GM18870 (cell line): Measurements from ENCODE around the gene TAF11L14.
"Not testable (repeated sequence)": the region's sequence is repeated elsewhere in the genome, so short reads cannot be mapped to it uniquely, and the experiment has no call there.

Experiments
- ATAC-seq: cut with Tn5 transposase; IDR thresholded peaks from one replicate; pipeline ENCODE4 v1.9.1; 2021; ENCODE audit warnings: moderate library complexity; ENCODE audit not compliant: unreplicated experiment

Gene TAF11L14

DNA sequence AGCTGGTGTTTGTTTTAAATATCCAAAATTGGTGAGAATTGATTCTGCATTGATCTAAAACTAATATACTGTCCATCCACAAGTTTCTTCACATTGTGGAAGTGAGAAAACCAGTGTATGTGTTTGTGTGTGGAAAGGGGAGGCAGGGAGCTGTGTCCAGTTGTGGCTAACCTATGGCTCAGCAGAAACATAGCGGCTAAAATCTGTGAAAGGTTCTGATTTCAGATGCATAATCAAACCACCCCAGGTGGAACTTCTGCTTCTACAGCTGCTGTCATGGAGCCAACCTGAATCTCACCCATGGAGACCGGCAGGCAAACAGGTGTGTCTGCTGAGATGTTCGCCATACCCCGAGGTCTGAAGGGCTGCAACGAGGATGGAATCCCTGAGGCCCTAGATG is at the start of gene TAF11L14:
Gene TAF11L14, plus strand, starts transcription at position 301 of the 400 bp plus-strand sequence.
- ATAC-seq, result no peak

DNA sequence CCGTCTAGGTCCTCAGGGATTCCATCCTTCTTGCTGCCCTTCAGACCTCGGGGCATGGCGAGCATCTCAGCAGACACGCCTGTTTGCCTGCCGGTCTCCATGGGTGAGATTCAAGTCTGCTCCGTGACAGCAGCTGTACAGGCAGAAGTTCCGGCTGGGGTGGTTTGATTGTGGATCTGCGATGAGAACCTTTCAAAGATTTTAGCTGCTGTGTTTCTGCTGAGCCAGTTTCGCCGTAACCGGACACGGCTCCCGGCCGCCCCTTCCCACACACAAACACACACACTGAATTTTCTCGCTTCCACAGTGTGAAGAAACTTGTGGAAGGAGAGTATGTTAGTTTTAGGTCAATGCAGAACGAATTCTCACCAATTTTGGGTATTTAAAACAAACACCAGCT is 48.6 kb upstream of the TAF11L14 start, which contains the start of gene TAF11L7:
Gene TAF11L7, minus strand, starts transcription at position 101 of the 400 bp plus-strand sequence.
- ATAC-seq, result not testable (repeated sequence)

DNA sequence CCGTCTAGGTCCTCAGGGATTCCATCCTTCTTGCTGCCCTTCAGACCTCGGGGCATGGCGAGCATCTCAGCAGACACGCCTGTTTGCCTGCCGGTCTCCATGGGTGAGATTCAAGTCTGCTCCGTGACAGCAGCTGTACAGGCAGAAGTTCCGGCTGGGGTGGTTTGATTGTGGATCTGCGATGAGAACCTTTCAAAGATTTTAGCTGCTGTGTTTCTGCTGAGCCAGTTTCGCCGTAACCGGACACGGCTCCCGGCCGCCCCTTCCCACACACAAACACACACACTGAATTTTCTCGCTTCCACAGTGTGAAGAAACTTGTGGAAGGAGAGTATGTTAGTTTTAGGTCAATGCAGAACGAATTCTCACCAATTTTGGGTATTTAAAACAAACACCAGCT is 43.4 kb upstream of the TAF11L14 start, which contains the start of gene TAF11L8:
Gene TAF11L8, minus strand, starts transcription at position 101 of the 400 bp plus-strand sequence.
- not testable (repeated sequence) for ATAC-seq

DNA sequence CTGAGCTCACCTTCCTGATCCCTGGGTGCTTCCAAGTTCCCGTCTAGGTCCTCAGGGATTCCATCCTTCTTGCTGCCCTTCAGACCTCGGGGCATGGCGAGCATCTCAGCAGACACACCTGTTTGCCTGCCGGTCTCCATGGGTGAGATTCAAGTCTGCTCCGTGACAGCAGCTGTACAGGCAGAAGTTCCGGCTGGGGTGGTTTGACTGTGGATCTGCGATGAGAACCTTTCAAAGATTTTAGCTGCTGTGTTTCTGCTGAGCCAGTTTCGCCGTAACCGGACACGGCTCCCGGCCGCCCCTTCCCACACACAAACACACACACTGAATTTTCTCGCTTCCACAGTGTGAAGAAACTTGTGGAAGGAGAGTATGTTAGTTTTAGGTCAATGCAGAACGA is 40.0 kb upstream of the TAF11L14 start, which contains the start of gene TAF11L9:
Gene TAF11L9, minus strand, starts transcription at position 140 of the 400 bp plus-strand sequence.
- ATAC-seq, result not testable (repeated sequence)

DNA sequence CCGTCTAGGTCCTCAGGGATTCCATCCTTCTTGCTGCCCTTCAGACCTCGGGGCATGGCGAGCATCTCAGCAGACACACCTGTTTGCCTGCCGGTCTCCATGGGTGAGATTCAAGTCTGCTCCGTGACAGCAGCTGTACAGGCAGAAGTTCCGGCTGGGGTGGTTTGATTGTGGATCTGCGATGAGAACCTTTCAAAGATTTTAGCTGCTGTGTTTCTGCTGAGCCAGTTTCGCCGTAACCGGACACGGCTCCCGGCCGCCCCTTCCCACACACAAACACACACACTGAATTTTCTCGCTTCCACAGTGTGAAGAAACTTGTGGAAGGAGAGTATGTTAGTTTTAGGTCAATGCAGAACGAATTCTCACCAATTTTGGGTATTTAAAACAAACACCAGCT is 36.5 kb upstream of the TAF11L14 start, which contains the start of gene TAF11L10:
Gene TAF11L10, minus strand, starts transcription at position 101 of the 400 bp plus-strand sequence.
- not testable (repeated sequence) for ATAC-seq

DNA sequence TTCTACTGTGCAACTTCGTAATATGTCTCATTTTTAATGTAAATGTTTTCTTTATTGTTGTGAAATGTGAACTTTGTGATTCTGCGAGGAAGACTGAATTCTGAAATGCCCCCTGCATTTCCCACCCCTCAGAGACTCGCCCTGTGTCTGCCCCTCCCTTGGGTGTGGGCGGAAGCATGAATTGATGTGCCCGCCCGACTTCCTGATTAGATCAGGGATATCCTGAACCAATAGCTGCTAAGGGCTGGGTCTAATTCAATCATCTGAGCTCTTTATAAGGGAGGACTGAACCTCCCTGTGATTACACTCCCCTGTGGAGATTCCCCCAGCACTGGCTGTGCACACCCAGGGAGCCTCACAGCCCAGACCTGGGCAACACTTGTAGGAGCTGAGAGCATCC is 30.4 kb upstream of the TAF11L14 start, which contains the start of gene TAF11L11:
Gene TAF11L11, plus strand, starts transcription at position 304 of the 400 bp plus-strand sequence.
- ATAC-seq, result not testable (repeated sequence)

DNA sequence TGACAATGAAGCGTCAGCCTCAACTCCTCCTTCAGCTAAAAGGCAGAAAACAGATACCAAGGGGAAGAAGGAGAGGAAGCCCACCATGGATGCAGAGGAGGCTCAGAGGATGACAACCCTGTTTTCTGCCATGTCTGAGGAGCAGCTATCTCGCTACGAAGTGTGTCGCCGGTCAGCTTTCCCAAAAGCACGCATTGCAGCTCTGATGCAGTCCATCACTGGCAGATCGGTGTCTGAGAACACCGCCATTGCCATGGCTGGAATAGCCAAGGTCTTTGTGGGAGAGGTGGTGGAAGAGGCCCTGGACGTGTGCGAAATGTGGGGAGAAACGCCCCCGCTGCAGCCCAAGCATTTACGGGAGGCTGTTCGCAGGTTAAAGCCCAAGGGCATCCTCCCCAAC is 29.3 kb upstream of the TAF11L14 start:
- no peak for ATAC-seq

DNA sequence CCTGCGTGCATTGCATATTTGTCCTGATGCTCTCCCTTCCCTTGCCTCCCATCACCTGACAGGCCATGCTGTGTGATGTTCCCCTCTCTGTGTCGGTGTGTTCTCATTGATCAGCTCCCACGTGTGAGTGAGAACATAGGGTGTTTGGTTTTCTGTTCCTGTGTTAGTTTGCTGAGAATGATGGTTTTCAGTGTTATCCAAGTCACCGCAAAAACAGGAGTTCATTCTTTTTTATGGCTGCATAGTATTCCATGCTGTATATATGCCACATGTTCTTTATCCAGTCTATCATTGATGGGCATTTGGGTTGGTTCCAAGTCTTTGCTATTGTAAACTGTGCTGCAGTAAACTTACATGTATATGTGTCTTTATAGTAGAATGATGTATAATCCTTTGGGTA is 26.8 kb upstream of the TAF11L14 start:
- ATAC-seq, result not testable (repeated sequence)

DNA sequence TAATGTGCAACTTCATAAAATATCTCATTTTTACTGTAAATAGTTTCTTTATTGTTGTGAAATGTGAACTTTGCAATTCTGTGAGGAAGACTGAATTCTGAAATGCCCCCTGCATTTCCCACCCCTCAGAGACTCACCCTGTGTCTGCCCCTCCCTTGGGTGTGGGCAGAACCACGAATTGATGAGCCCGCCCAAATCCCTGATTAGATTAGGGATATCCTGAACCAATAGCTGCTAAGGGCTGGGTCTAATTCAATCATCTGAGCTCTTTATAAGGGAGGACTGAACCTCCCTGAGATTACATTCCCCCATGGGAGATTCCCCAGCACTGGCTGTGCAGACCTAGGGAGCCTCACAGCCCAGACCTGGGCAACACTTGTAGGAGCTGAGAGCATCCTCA is 24.2 kb upstream of the TAF11L14 start, which contains the start of gene TAF11L12:
Gene TAF11L12, plus strand, starts transcription at position 301 of the 400 bp plus-strand sequence.
- ATAC-seq, result not testable (repeated sequence)

DNA sequence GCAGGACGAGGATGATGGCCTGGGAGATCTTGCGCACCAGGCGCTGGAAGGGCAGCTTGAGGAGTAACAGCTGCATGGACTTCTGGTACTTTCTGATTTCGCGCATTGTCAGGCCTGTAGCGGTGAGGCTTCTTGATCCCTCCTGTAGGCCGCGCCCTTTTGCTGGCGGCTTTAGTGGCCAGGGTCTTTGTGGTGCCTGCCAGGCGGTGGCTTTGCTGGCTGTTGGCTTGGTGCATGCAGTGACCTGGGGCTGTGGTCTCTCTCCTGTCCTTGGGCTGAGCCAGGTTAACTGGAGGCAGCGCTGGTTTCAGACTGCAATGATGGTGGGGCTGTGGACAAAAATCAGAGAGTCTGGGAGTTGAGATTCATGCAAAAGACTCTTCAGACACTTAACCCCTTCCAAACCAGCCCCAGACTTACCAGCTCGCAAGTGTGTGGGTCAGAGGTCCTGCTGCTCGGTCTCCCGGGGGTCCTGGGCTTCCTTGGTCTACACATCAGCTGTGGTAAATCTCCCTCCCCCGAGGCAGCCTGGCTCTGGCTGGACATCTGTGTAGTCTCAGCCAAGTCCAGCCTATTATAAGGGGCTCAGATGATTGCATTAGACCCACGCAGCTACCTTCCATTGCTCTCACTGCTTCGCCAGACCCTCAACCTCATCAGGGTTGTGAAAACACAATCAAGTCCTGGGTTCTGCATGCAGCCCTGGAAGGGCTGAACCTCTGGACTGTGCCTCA is 19.2 kb upstream of the TAF11L14 start:
- no peak for ATAC-seq

DNA sequence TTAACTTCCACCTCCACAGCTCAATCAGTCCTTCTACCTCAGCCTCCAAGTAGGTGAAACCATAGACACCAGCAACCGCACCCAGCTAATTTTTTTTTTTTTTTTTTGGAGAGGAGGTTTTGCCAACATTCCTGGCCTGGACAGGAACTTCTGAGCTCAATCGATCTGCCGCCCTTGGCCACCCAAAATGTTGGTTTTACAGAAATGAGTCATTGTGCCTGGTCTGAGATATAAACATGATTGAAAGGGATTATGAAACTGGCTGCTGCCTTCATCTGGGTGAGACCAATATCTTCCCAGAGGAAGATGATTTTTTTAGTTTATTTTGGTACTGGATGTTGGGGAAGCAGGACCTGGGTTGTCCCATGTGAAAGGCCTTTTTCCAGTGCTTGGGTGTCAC is 14.9 kb upstream of the TAF11L14 start:
- no peak for ATAC-seq

DNA sequence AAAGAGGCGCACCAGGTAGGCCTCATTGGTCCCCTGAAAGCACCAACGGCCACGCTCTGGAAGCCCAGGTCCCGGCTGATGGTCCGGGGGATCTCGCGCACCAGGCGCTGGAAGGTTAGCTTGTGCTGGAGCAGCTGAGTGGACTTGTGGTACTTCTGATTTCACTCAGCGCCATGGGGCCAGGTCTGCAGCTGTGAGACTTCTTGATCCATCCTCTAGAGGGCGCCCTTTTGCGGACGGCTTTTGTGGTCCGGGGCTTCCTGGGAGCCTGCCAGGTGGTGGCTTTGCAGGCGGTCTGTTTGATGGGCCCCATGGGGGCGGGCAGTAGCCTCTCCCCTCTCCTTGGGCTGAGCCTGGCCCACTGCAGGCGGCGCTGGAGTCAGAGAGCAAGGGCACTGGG is 13.6 kb upstream of the TAF11L14 start:
- no peak for ATAC-seq

DNA sequence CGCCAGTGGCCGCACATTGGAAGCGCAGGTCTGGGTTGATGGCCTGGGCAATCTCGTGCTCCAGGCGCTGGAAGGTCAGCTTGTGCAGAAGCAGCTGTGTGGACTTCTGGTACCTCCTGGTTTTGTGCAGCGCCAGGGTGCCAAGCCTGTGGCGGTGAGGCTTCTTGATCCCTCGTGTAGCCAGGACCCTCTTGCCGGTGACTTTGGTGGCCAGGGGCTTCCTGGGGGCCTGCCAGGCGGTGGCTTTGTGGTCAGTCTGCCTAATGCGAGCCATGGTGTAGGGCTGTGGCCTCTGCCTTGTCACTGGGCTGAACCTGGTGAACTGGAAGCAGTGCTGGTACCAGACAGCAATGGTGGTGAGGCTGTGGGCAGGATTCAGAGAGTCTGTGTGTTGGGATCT is 8.6 kb upstream of the TAF11L14 start:
- ATAC-seq, result no peak

DNA sequence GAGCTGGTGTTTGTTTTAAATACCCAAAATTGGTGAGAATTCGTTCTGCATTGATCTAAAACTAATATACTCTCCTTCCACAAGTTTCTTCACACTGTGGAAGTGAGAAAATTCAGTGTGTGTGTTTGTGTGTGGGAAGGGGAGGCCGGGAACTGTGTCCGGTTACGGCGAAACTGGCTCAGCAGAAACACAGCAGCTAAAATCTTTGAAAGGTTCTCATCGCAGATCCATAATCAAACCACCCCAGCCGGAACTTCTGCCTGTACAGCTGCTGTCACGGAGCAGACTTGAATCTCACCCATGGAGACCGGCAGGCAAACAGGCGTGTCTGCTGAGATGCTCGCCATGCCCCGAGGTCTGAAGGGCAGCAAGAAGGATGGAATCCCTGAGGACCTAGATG is 2.5 kb upstream of the TAF11L14 start, which contains the start of gene TAF11L13:
Gene TAF11L13, plus strand, starts transcription at position 301 of the 400 bp plus-strand sequence.
- ATAC-seq, result not testable (repeated sequence)

DNA sequence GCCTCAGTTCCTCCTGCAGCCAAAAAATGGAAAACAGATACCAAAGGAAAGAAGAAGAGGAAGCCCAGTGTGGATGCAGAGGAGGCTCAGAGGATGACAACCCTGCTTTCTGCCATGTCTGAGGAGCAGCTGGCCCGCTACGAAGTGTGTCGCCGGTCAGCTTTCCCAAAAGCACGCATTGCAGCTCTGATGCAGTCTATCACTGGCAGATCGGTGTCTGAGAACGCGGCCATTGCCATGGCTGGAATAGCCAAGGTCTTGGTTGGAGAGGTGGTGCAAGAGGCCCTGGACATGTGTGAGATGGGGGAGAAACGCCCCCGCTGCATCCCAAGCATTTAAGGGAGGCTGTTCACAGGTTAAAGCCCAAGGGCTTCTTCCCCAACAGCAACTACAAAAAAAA is 15.0 kb downstream of the TAF11L14 start:
- ATAC-seq, result not testable (repeated sequence)

DNA sequence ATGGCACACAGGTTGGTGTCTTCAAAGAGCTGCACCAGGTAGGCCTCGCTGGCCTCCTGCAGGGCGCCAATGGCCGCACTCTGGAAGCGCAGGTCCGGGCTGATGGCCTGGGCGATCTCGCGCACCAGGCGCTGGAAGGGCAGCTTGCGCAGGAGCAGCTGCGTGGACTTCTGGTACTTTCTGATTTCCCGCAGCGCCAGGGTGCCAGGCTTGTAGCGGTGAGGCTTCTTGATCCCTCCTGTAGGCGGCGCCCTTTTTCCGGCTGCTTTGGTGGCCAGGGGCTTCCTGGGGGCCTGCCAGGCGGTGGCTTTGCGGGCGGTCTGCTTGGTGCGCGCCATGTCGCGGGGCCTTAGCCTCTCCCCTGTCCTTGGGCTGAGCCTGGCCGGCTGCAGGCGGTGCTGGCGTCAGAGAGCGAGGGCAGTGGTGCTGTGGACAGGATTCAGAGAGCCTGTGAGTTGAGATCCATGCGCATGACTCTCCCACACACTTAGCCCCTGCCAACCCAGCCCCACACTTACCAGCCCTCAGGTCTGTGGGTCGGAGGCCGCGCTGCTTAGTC is 21.0 kb downstream of the TAF11L14 start:
- ATAC-seq, result not testable (repeated sequence)

DNA sequence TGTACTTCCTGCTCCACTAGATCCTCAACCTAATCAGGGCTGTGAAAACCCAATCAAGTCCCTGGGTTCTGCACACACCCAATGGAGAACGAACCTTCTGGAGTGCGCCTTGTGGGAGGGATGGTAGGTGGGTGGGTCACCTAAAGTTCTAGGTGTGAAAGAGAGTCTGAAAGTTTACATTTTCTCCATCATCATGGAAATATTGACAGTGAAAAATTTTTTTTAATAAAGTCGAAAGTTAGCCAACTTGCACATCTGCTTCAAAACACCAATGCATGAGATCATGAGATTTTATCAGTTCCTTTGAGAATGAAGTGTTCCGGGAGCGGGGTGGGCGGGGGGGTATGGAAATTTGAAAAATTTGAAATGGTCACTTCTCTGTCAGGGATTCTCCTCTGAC is 21.7 kb downstream of the TAF11L14 start:
- no peak for ATAC-seq

DNA sequence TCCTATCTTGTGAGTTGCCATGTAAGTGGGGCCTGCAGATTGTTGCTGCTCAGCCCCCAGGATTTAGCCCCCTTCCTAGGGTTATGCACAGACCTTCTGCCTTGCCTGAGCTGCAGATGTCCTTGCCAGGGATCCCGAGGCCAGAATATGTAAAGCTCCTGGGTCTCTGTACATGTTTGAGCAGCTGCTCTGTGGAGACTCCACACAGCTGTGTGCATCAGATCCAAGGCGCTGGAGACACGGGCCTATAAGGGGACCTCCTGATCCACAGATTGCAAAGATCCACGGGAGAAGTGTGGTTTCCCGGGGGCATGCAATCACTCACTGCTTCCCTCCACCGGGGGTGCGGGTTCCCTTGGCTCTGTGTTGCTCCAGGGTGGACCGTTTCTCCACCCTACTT is 28.9 kb downstream of the TAF11L14 start:
- ATAC-seq, result no peak

DNA sequence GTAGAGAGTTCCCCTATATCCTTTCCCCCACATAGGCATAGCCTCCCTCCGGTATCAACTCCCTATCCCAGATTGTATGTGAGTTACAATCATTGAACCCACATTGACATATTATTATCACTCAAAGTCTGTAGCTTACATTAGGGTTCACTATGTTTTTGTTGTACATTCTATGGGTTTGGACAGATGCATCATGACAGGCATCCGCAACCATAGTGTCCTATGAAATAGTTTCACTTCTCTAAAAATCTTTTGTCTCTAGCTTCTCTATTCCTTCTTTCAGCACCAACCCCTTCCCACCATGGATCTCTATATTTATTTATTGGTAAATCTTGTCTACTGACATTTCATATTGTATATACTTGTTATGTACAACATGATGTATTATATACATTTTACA is 31.6 kb downstream of the TAF11L14 start:
- ATAC-seq, result no peak

DNA sequence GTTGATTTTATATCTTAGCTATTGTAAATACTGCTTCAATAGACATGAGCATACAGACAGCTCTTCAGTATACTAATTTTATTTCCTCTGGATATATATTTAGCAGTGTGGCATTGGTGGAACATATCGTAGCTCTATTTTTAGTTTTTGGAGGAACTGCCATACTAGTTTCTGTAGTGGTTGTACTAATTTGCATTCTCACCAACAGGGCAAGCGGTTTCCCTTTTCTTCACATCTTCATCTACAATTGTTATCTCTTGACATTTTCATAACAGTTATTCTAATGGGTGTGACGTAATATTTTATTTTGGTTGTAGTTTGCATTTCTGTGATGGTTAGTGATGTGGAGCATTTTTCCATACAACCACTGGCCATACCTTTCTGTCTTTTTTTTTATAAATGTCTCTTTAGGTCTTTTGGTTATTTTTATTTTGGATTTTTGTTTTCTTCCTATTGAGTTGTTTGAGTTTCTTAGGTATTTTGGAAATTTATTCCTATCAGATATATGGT is 32.5 kb downstream of the TAF11L14 start:
- no peak for ATAC-seq

DNA sequence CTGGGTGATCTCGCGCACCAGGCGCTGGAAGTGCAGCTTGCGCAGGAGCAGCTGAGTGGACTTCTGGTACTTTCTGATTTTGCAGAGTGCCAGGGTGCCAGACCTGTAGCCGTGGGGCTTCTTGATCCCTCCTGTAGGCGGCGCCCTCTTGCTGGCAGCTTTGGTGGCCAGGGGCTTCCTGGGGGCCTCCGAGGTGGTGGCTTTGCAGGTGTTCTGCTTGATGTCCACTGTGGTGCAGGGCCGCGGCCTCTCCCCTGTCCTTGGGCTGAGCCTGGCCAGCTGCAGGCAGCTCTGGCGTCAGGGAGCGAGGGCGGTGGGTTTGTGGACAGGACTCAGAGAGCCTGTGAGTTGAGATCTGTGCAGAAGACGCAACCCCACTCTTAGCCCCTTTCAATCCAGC is 36.1 kb downstream of the TAF11L14 start:
- no peak for ATAC-seq
